ENCODE results near the gene FNDC7. TPM values are rescaled to one million over a fixed set of nuclear protein-coding genes. Genes with fewer than 3 reads are reported as not detected.

FNDC7 gene
- total RNA-seq, 1 donor, result not detected

- no peak for TF ChIP-seq CTCF (IDR thresholded peaks at IDR 0.05; ENCODE audit: extremely low read depth, low read depth, low read length)
- Histone ChIP-seq H2AFZ (ENCODE audit: low read length) (no peak overlapping the region), H3K36me3 (ENCODE audit: insufficient read depth, low read length) (no peaks in the 10 kb centered on the region), H3K4me2 (ENCODE audit: insufficient read depth, low read length) (no peak overlapping the region), H3K27ac (ENCODE audit: low read depth, low read length) (no peak overlapping the region), H3K79me2 (ENCODE audit: insufficient read depth, low read length) (no peaks in the 10 kb centered on the region), H3K4me3 (ENCODE audit: insufficient read depth, low read length) (no peak overlapping the region), H4K20me1 (ENCODE audit: insufficient read depth, low read length) (no peaks in the 10 kb centered on the region), H3K27me3 (ENCODE audit: insufficient read depth, low read length) (peaks cover 4% of the 10 kb centered on the region), H3K4me1 (ENCODE audit: insufficient read depth, low read length) (peaks cover 10% of the 10 kb centered on the region), H3K9me3 (ENCODE audit: low read depth, low read length) (no peaks in the 10 kb centered on the region)
- DNase-seq (ENCODE audit: insufficient read length, low spot score, missing footprints), result no peak
Observed at GRCh38 chr1:108685529-108685928, 27.2 kb upstream of the FNDC7 start.

- DNase-seq (ENCODE audit: insufficient read length, low spot score, missing footprints), result peak; percentile 77
- Histone ChIP-seq H3K79me2 (ENCODE audit: insufficient read depth, low read length) (peaks cover 7% of the 10 kb centered on the region), H3K4me3 (ENCODE audit: insufficient read depth, low read length) (no peak overlapping the region), H3K4me1 (ENCODE audit: insufficient read depth, low read length) (peaks cover 19% of the 10 kb centered on the region), H3K27me3 (ENCODE audit: insufficient read depth, low read length) (peaks cover 4% of the 10 kb centered on the region), H2AFZ (ENCODE audit: low read length) (no peak overlapping the region), H3K36me3 (ENCODE audit: insufficient read depth, low read length) (no peaks in the 10 kb centered on the region), H3K4me2 (ENCODE audit: insufficient read depth, low read length) (no peak overlapping the region), H3K27ac (ENCODE audit: low read depth, low read length) (no peak overlapping the region), H4K20me1 (ENCODE audit: insufficient read depth, low read length) (no peaks in the 10 kb centered on the region), H3K9me3 (ENCODE audit: low read depth, low read length) (no peaks in the 10 kb centered on the region)
- no peak for TF ChIP-seq CTCF (IDR thresholded peaks at IDR 0.05; ENCODE audit: extremely low read depth, low read depth, low read length)
Observed at GRCh38 chr1:108686614-108687313, 25.9 kb upstream of the FNDC7 start.

GRCh38 chr1:108691128-108691941 lies 21.4 kb upstream of the FNDC7 start:
- H3K4me2 ChIP-seq (ENCODE audit: insufficient read depth, low read length), result peak overlapping the region; percentile 99
- H3K4me3 ChIP-seq (ENCODE audit: insufficient read depth, low read length), result peak overlapping the region; percentile 97
- TF ChIP-seq CTCF (IDR thresholded peaks at IDR 0.05; ENCODE audit: extremely low read depth, low read depth, low read length), result no peak
- H3K9me3 ChIP-seq (ENCODE audit: low read depth, low read length), result no peaks in the 10 kb centered on the region
- H3K36me3 ChIP-seq (ENCODE audit: insufficient read depth, low read length), result peaks cover 12% of the 10 kb centered on the region
- peaks cover 51% of the 10 kb centered on the region for H3K79me2 ChIP-seq (ENCODE audit: insufficient read depth, low read length)
- peak overlapping the region; percentile 99 for H2AFZ ChIP-seq (ENCODE audit: low read length)
- DNase-seq (ENCODE audit: insufficient read length, low spot score, missing footprints), result no peak
- H3K27ac ChIP-seq (ENCODE audit: low read depth, low read length), result peak overlapping the region; percentile 91
- H4K20me1 ChIP-seq (ENCODE audit: insufficient read depth, low read length), result peaks cover 36% of the 10 kb centered on the region
- H3K27me3 ChIP-seq (ENCODE audit: insufficient read depth, low read length), result no peaks in the 10 kb centered on the region
- H3K4me1 ChIP-seq (ENCODE audit: insufficient read depth, low read length), result peaks cover 27% of the 10 kb centered on the region

Measured in osteoblast (primary cell).